BLaER1 treated with 17β-estradiol and CSF1 and Interleukin-3, amounts not matched to agents 10 nM and 100 nM (cell line): ENCODE measurements around the gene PKN3.
A peak's percentile ranks its signal among the peaks of the same experiment; 100 is the strongest.
"Not testable (repeated sequence)": the region's sequence is repeated elsewhere in the genome, so short reads cannot be mapped to it uniquely, and the experiment has no call there.

Experiments used
- H3K27ac ChIP-seq, 11 experiments: shearing (Covaris generic); formaldehyde crosslinking; 2 replicates each; pipeline ENCODE4 v1.8.1; 2022
- H3K27me3 ChIP-seq, 11 experiments: shearing (Covaris generic); formaldehyde crosslinking; 2 replicates each; pipeline ENCODE4 v1.8.1; 2022
- H3K36me3 ChIP-seq, 11 experiments: shearing (Covaris generic); formaldehyde crosslinking; 2 replicates each; pipeline ENCODE4 v1.8.1; 2022
- H3K4me1 ChIP-seq, 10 experiments: shearing (Covaris generic); formaldehyde crosslinking; 2 replicates each; pipeline ENCODE4 v1.8.1; 2022
- H3K4me2 ChIP-seq, 11 experiments: shearing (Covaris generic); formaldehyde crosslinking; 2 replicates each; pipeline ENCODE4 v1.8.1; 2022
- H3K4me3 ChIP-seq, 10 experiments: shearing (Covaris generic); formaldehyde crosslinking; 2 replicates each; pipeline ENCODE4 v1.8.1; 2022
- H3K9ac ChIP-seq, 11 experiments: shearing (Covaris generic); formaldehyde crosslinking; 2 replicates each; pipeline ENCODE4 v1.8.1; 2022
- H3K9me3 ChIP-seq, 11 experiments: shearing (Covaris generic); formaldehyde crosslinking; replicated peaks in 1 of 11; 2 replicates each; pipeline ENCODE4 v1.8.1; 2022
- H4K20me1 ChIP-seq, 11 experiments: shearing (Covaris generic); formaldehyde crosslinking; 2 replicates each; pipeline ENCODE4 v1.8.1; 2022
- Cebpa-rat ChIP-seq, 11 experiments: shearing (Covaris generic); IDR thresholded peaks; 2 replicates each; pipeline ENCODE4 v1.8.1; 2022

PKN3 gene

GRCh38 chr9:128702445-128702948 is at the start of gene PKN3:
Gene PKN3 (plus strand): TSS chr9:128702503. CDS start chr9:128702916, 413 bp downstream.
- Histone ChIP-seq H3K9me3 (no peaks in the 10 kb centered on the region), H4K20me1 (peaks cover 0 to 25% (median 6%) of the 10 kb centered on the region in 11 experiments; a peak in 15 of 22 replicates), H3K4me1 (peaks cover 15 to 53% (median 44%) of the 10 kb centered on the region in 10 experiments), H3K4me2 (peak within 1 kb of the TSS; percentile 82 to 99 (median 96)), H3K27ac (peak within 1 kb of the TSS; percentile 40 to 84 (median 75); a peak in 21 of 22 replicates), H3K9ac (peak within 1 kb of the TSS; percentile 74 to 88 (median 86)), H3K27me3 (no peaks in the 10 kb centered on the region), H3K36me3 (peaks cover 0 to 26% (median 17%) of the 10 kb centered on the region in 11 experiments; a peak in 18 of 22 replicates), H3K4me3 (peak within 1 kb of the TSS; percentile 75 to 92 (median 84))
- no peak for TF ChIP-seq Cebpa-rat (IDR thresholded peaks at IDR 0.05)

GRCh38 chr9:128653908-128654307 is 48.4 kb upstream of the PKN3 start:
- peak overlapping the region in 5 of 11 experiments; percentile 16 to 53 (median 36); a peak in 3 of 22 replicates for H3K4me2 ChIP-seq
- no peak overlapping the region for H3K4me3 ChIP-seq
- H3K27me3 ChIP-seq = no peaks in the 10 kb centered on the region
- H3K9me3 ChIP-seq = no peaks in the 10 kb centered on the region
- H4K20me1 ChIP-seq = no peaks in the 10 kb centered on the region
- no peak for TF ChIP-seq Cebpa-rat (IDR thresholded peaks at IDR 0.05)
- peak overlapping the region in 3 of 11 experiments; percentile 21 to 39 (median 23); a peak in 4 of 22 replicates for H3K9ac ChIP-seq
- no peak overlapping the region for H3K27ac ChIP-seq
- H3K4me1 ChIP-seq = peaks cover 0 to 23% (median 18%) of the 10 kb centered on the region in 10 experiments; a peak in 16 of 20 replicates
- peaks cover 0 to 20% (median 0%) of the 10 kb centered on the region in 11 experiments; a peak in 2 of 22 replicates for H3K36me3 ChIP-seq

- Histone ChIP-seq H3K27me3 (no peaks in the 10 kb centered on the region), H3K4me2 (peak overlapping the region in 7 of 11 experiments; percentile 16 to 76 (median 36); a peak in 10 of 22 replicates), H4K20me1 (no peaks in the 10 kb centered on the region), H3K4me3 (no peak overlapping the region), H3K4me1 (peaks cover 0 to 23% (median 18%) of the 10 kb centered on the region in 10 experiments; a peak in 16 of 20 replicates), H3K9ac (peak overlapping the region in 5 of 11 experiments; percentile 21 to 39 (median 23); a peak in 4 of 22 replicates), H3K27ac (no peak overlapping the region), H3K9me3 (no peaks in the 10 kb centered on the region), H3K36me3 (peaks cover 0 to 15% (median 0%) of the 10 kb centered on the region in 11 experiments; a peak in 2 of 22 replicates)
- no peak for TF ChIP-seq Cebpa-rat (IDR thresholded peaks at IDR 0.05)
Measured at GRCh38 chr9:128654481-128654880, 47.8 kb upstream of the PKN3 start.

- peak within 1 kb of the TSS; percentile 94 to 100 (median 99) for H3K27ac ChIP-seq
- no peaks in the 10 kb centered on the region for H3K9me3 ChIP-seq
Measured at GRCh38 chr9:128656416-128657343, 45.6 kb upstream of the PKN3 start, which contains the start of gene DYNC2I2. Gene DYNC2I2 (minus strand): TSS chr9:128656847. CDS start chr9:128656726, 121 bp downstream.

GRCh38 chr9:128657344-128657704 is 45.0 kb upstream of the PKN3 start:
- Histone ChIP-seq H3K4me2 (peak overlapping the region; percentile 62 to 97 (median 76)), H3K27me3 (no peaks in the 10 kb centered on the region), H3K36me3 (peaks cover 0 to 15% (median 0%) of the 10 kb centered on the region in 11 experiments; a peak in 2 of 22 replicates), H3K4me1 (peaks cover 0 to 23% (median 18%) of the 10 kb centered on the region in 10 experiments; a peak in 16 of 20 replicates), H3K9me3 (no peaks in the 10 kb centered on the region), H3K9ac (peak overlapping the region; percentile 91 to 99 (median 97)), H4K20me1 (no peaks in the 10 kb centered on the region), H3K27ac (peak overlapping the region; percentile 94 to 100 (median 99)), H3K4me3 (peak overlapping the region in 8 of 10 experiments; percentile 64 to 89 (median 79); a peak in 13 of 20 replicates)
- TF ChIP-seq Cebpa-rat (IDR thresholded peaks at IDR 0.05) = no peak

More at GRCh38 chr9:128656416-128657343, 45.6 kb upstream of the PKN3 start, which contains the start of gene DYNC2I2:
- Histone ChIP-seq H3K4me1 (peaks cover 0 to 23% (median 18%) of the 10 kb centered on the region in 10 experiments; a peak in 16 of 20 replicates), H3K9ac (peak within 1 kb of the TSS; percentile 91 to 99 (median 97)), H3K4me2 (peak within 1 kb of the TSS; percentile 62 to 97 (median 76)), H4K20me1 (no peaks in the 10 kb centered on the region), H3K27me3 (no peaks in the 10 kb centered on the region), H3K36me3 (peaks cover 0 to 15% (median 0%) of the 10 kb centered on the region in 11 experiments; a peak in 2 of 22 replicates), H3K4me3 (peak within 1 kb of the TSS; percentile 64 to 89 (median 82))
- TF ChIP-seq Cebpa-rat (IDR thresholded peaks at IDR 0.05) = no peak

GRCh38 chr9:128657796-128658195 is 44.5 kb upstream of the PKN3 start:
- peaks cover 0 to 23% (median 18%) of the 10 kb centered on the region in 10 experiments; a peak in 16 of 20 replicates for H3K4me1 ChIP-seq
- no peak for TF ChIP-seq Cebpa-rat (IDR thresholded peaks at IDR 0.05)
- no peaks in the 10 kb centered on the region for H3K9me3 ChIP-seq
- peaks cover 0 to 13% (median 0%) of the 10 kb centered on the region in 11 experiments; a peak in 2 of 22 replicates for H3K36me3 ChIP-seq
- peak overlapping the region in 2 of 11 experiments; percentile 94 to 98; a peak in 2 of 22 replicates for H3K9ac ChIP-seq
- H3K27ac ChIP-seq = peak overlapping the region in 3 of 11 experiments; percentile 99 to 100 (median 100); a peak in 2 of 22 replicates
- H3K4me3 ChIP-seq = no peak overlapping the region
- no peaks in the 10 kb centered on the region for H4K20me1 ChIP-seq
- no peaks in the 10 kb centered on the region for H3K27me3 ChIP-seq
- 0 out of 22 replicates have a peak overlapping the region, but pooled peaks of 1 of the 11 experiments have one; percentile 97 for H3K4me2 ChIP-seq

- peaks cover 5 to 23% (median 9%) of the 10 kb centered on the region in 10 experiments; a peak in 15 of 20 replicates for H3K4me1 ChIP-seq
- H3K9me3 ChIP-seq, H3K9ac ChIP-seq, H3K27ac ChIP-seq, H3K27me3 ChIP-seq, H3K4me3 ChIP-seq, H3K36me3 ChIP-seq, H3K4me2 ChIP-seq, H4K20me1 ChIP-seq: not testable (repeated sequence)
Measured at GRCh38 chr9:128666481-128666941, 35.8 kb upstream of the PKN3 start.

GRCh38 chr9:128669786-128670185 is 32.5 kb upstream of the PKN3 start:
- no peak for TF ChIP-seq Cebpa-rat (IDR thresholded peaks at IDR 0.05)
- Histone ChIP-seq H4K20me1 (0 out of 22 replicates have a peak, but pooled peaks cover 0 to under 1% (median 0%) of the 10 kb centered on the region in 11 experiments), H3K36me3 (peaks cover 0 to 14% (median under 1%) of the 10 kb centered on the region in 11 experiments; a peak in 5 of 22 replicates), H3K27me3 (no peaks in the 10 kb centered on the region), H3K9me3 (no peaks in the 10 kb centered on the region), H3K9ac (no peak overlapping the region), H3K4me2 (no peak overlapping the region), H3K27ac (no peak overlapping the region), H3K4me3 (no peak overlapping the region), H3K4me1 (peaks cover 0 to 16% (median 9%) of the 10 kb centered on the region in 10 experiments; a peak in 14 of 20 replicates)
